ENCODE data around the gene SH3YL1. TPM values are rescaled to one million over a fixed set of nuclear protein-coding genes. Genes with fewer than 3 reads are reported as not detected.

SH3YL1 gene
- total RNA-seq, 1 experiment from 2014 or later, result 28.4 TPM

DNA sequence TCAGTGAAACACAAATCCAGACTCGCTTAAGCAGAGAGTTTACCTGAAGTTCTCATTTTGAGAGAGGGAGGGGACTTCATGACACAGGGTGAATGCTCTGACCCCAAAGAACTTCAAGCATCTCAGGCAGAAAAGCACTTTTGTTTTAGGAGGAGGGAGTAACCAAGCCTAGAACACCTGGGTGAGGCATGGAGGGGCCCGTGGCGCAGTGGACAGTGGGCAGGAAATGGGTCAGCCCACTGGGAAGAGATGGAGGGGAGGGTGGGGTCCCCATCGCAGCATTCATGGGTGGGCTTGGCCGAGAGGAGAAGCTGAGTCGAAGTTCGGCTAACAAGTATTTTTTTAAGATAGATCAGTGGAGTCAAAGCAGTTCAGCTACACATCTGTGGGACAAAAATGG, 67.9 kb downstream of the SH3YL1 start:
- in situ Hi-C loops (cut with HindIII; ENCODE audit: low pct_unique_long_range_greater_than_20kb, low sequenced_read_pairs), result no loop called here
- H3K27me3 ChIP-seq (ENCODE audit: control insufficient read depth, insufficient read depth, low read length), result no peaks in the 10 kb centered on the region
- ChIA-PET POLR2A (no interaction called here), CTCF (no interaction called here)
- no peaks in the 10 kb centered on the region for H3K4me1 ChIP-seq (ENCODE audit: control insufficient read depth, insufficient read depth, low read length)
- H3K4me3 ChIP-seq (ENCODE audit: low read depth in 2 of 2, low read length in 2 of 2), result no peak overlapping the region
- H3K9me3 ChIP-seq (ENCODE audit: control insufficient read depth, insufficient read depth, low read depth, low read length), result no peaks in the 10 kb centered on the region
- ATAC-seq, result no peak
- no TSS peak for BruUV-seq (replicated peaks)
- TF ChIP-seq TCF7L2 (IDR thresholded peaks at IDR 0.05; ENCODE audit: low read depth, low read length) (no peak), CTCF (IDR thresholded peaks at IDR 0.05) (no peak), REST (IDR thresholded peaks at IDR 0.05; ENCODE audit: insufficient read depth in 1 of 2, low read depth in 2 of 2, low read length in 1 of 2) (no peak), SIN3A (IDR thresholded peaks at IDR 0.05; ENCODE audit: borderline replicate concordance, insufficient read depth, low read depth, low read length) (no peak), POLR2AphosphoS5 (IDR thresholded peaks at IDR 0.05; ENCODE audit: low read depth, low read length) (no peak)
- DNase-seq (ENCODE audit: low read depth, low spot score), result no peak
- H3K36me3 ChIP-seq (ENCODE audit: control insufficient read depth, insufficient read depth, low read length), result no peaks in the 10 kb centered on the region
- no peak overlapping the region for H3K27ac ChIP-seq (ENCODE audit: low read length)
- intact Hi-C loops (cut with micrococcal nuclease; ENCODE audit: unreplicated experiment), result no loop called here

- ATAC-seq, result no peak
- in situ Hi-C loops (cut with HindIII; ENCODE audit: low pct_unique_long_range_greater_than_20kb, low sequenced_read_pairs), result no loop called here
- CTCF ChIA-PET, result no interaction called here
- POLR2A ChIA-PET, result no interaction called here
- Histone ChIP-seq H3K4me3 (ENCODE audit: low read depth in 2 of 2, low read length in 2 of 2) (no peak overlapping the region), H3K27ac (ENCODE audit: low read length) (no peak overlapping the region), H3K9me3 (ENCODE audit: control insufficient read depth, insufficient read depth, low read depth, low read length) (no peaks in the 10 kb centered on the region), H3K36me3 (ENCODE audit: control insufficient read depth, insufficient read depth, low read length) (no peaks in the 10 kb centered on the region), H3K27me3 (ENCODE audit: control insufficient read depth, insufficient read depth, low read length) (no peaks in the 10 kb centered on the region), H3K4me1 (ENCODE audit: control insufficient read depth, insufficient read depth, low read length) (no peaks in the 10 kb centered on the region)
- no TSS peak for BruUV-seq (replicated peaks)
- TF ChIP-seq TCF7L2 (IDR thresholded peaks at IDR 0.05; ENCODE audit: low read depth, low read length) (no peak), SIN3A (IDR thresholded peaks at IDR 0.05; ENCODE audit: borderline replicate concordance, insufficient read depth, low read depth, low read length) (no peak)
- no peak for DNase-seq (ENCODE audit: low read depth, low spot score)
- intact Hi-C loops (cut with micrococcal nuclease; ENCODE audit: unreplicated experiment), result no loop called here
Observed at GRCh38 chr2:193141-193671, 70.6 kb downstream of the SH3YL1 start.

DNA sequence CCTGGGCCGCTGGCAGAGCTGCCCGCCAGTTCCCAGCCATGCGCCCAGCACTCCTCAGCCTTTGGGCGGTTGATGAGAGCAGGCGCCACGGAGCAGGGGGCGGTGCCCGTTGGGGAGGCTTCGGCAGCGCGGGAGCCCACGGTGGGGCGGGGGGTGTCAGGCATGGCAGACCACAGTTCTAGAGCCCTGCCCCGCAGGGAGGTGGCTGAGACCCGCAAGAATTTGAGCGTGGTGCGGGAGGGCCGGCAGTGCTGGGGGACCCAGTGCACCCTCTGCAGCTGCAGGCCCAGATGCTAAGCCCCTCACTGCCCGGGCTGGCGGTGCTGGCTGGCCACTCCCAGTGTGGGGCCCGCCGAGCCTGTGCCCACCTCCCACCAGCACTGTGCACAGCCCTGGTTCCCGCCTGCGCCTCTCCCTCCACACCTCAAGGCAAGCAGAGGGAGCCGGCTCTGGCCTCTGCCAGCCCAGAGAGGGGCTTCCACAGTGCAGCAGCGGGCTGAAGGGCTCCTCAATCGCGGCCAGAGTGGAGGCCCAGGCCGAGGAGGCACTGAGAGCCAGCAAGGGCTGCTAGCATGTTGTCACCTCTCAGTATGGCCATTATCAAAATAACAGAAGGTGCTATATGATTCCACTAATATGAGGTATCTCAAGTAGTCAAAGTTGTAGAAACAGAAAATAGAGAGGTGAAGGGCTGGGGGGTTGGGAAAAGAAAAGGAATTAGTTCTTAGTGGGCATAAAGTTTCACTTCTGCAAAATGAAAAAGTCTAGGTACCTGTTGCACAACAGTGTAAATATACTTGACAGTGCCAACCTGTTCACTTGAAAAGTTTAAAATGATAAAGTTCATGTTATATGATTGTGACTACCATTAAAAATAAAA, 72.3 kb downstream of the SH3YL1 start:
- H3K4me1 ChIP-seq (ENCODE audit: control insufficient read depth, insufficient read depth, low read length), result no peaks in the 10 kb centered on the region
- BruUV-seq (replicated peaks), result no TSS peak
- no peaks in the 10 kb centered on the region for H3K9me3 ChIP-seq (ENCODE audit: control insufficient read depth, insufficient read depth, low read depth, low read length)
- H3K27me3 ChIP-seq (ENCODE audit: control insufficient read depth, insufficient read depth, low read length), result no peaks in the 10 kb centered on the region
- H3K4me3 ChIP-seq (ENCODE audit: low read depth in 2 of 2, low read length in 2 of 2), result no peak overlapping the region
- no peak overlapping the region for H3K27ac ChIP-seq (ENCODE audit: low read length)
- no peak for DNase-seq (ENCODE audit: low read depth, low spot score)
- no peak for TF ChIP-seq TCF7L2 (IDR thresholded peaks at IDR 0.05; ENCODE audit: low read depth, low read length)
- in situ Hi-C loops (cut with HindIII; ENCODE audit: low pct_unique_long_range_greater_than_20kb, low sequenced_read_pairs) (no loop called here), intact Hi-C loops (cut with micrococcal nuclease; ENCODE audit: unreplicated experiment) (no loop called here)
- ChIA-PET CTCF (no interaction called here), POLR2A (no interaction called here)
- ATAC-seq, result no peak
- H3K36me3 ChIP-seq (ENCODE audit: control insufficient read depth, insufficient read depth, low read length), result no peaks in the 10 kb centered on the region

All from Panc1 (cell line).